HepG2 (cell line): Measurements from ENCODE around the gene TM7SF3. TPM values are rescaled to one million over a fixed set of nuclear protein-coding genes. Genes with fewer than 3 reads are reported as not detected.
A peak's percentile ranks its signal among the peaks of the same experiment; 100 is the strongest.

ENCODE experiments used
- TAF15 ChIP-seq: fragments of 200-400 bp; formaldehyde crosslinking; IDR thresholded peaks from one replicate; pipeline ENCODE4 v1.6.1; 2018; ENCODE audit warnings: mild to moderate bottlenecking, low read depth, low read length; ENCODE audit not compliant: poor library complexity, severe bottlenecking
- ZNF263 ChIP-seq: sonication (generic); formaldehyde crosslinking; IDR thresholded peaks from 2 replicates; pipeline ENCODE4 v1.4.0; 2020; ENCODE audit warnings: missing genetic modification reagents
- ZNF776 ChIP-seq: sonication (generic); formaldehyde crosslinking; IDR thresholded peaks from 2 replicates; pipeline ENCODE4 v1.4.0; 2020; ENCODE audit warnings: mild to moderate bottlenecking, missing genetic modification reagents
- polyA plus RNA-seq, 8 experiments: library from polyadenylated mRNA; depleted of rRNA in 3 of 8; stranded (reverse) in 7 of 8; unstranded in 1 of 8; fragments of >200 nt; fragmentation: Illumina TruSeq in 4 of 8; extraction: Trizol in 4 of 8; gene quantifications; 2 replicates each; pipeline versions ENCODE4 v1.2.1 to v1.2.3, GENCODE V29; 2011 to 2016; ENCODE audit warnings: low read depth in 4 of 8, missing spikeins in 1 of 8, mixed read lengths in 1 of 8; ENCODE audit not compliant: insufficient read depth in 1 of 8
- total RNA-seq, 5 experiments: library from RNA; depleted of rRNA; stranded (reverse); fragments of >200 nt; fragmentation: Illumina TruSeq; extraction: Trizol; gene quantifications; 2 replicates each; pipeline ENCODE4 v1.2.3, GENCODE V29; 2016; ENCODE audit warnings: low read depth in 1 of 5
- TF ChIP-seq, protein P1 (sequence below), 2 experiments: sonication (generic) in 1 of 2; formaldehyde crosslinking in 1 of 2; IDR thresholded peaks; 2 replicates each; pipeline versions ENCODE4 v1.6.1 to v1.9.0; 2014 to 2022; ENCODE audit warnings: antibody characterized with exemption in 1 of 2, borderline replicate concordance in 1 of 2, inconsistent platforms in 1 of 2, low read depth in 1 of 2, missing genetic modification reagents in 1 of 2
- TF ChIP-seq, protein P2 (sequence below): sonication (generic); formaldehyde crosslinking; IDR thresholded peaks from 2 replicates; pipeline ENCODE4 v1.4.0; 2020; ENCODE audit warnings: low read depth, missing genetic modification reagents
- TF ChIP-seq, protein P3 (sequence below): sonication (generic); formaldehyde crosslinking; IDR thresholded peaks from 2 replicates; pipeline ENCODE4 v1.8.0; 2022; ENCODE audit warnings: missing genetic modification reagents, mild to moderate bottlenecking, inconsistent platforms, borderline replicate concordance
- TF ChIP-seq, protein P4 (sequence below): sonication (generic); formaldehyde crosslinking; IDR thresholded peaks from 2 replicates; pipeline ENCODE4 v1.5.0; 2020; ENCODE audit warnings: mild to moderate bottlenecking, missing genetic modification reagents
- TF ChIP-seq, protein P5 (sequence below): sonication (generic); formaldehyde crosslinking; IDR thresholded peaks from 2 replicates; pipeline ENCODE4 v1.4.0; 2020; ENCODE audit warnings: missing genetic modification reagents

Gene TM7SF3
- total and polyA plus RNA-seq, 2 of the 13 experiments (the other 11 are each of a cell fraction or from before 2014, with no cell fraction given) = 116 to 142 TPM

DNA sequence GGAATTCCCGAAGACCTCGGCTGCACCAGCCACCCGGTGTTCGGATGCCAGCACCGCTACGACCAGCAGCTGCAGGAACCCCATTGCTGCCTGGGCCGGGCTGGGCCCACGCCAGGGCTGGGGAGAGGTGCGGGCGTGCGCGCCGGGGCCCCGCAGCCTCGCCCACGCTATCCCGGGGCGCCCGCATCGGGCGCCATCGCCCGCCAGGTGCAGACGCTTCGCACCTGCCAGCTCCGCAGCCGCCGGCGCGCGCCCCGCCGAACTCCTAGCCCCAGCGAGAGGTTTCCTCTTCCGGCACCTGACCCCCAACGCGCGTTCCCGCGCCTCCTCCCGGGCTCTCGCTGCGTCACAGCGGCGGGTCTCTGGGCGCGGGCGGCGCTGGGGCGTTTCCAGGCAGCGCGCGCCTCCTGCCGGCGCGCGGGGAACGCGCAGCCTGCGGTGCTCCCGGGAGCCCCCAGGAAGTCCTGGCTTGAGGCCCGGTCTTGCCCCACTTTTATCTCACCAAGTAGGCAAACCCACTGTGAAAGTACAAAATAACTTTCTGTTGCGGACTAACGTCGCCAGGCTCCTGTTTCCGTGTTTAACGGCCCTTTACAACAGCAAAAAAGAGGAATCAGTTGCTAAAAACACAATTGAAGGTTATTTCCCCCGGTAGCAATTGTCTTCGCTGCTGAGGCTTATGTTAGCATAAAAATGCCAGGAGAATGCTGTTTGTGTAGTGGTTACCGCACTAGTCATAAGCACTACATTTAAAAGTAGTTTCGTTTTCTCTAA lies at the start of gene TM7SF3 (continued):
- TF ChIP-seq, protein P1, sequence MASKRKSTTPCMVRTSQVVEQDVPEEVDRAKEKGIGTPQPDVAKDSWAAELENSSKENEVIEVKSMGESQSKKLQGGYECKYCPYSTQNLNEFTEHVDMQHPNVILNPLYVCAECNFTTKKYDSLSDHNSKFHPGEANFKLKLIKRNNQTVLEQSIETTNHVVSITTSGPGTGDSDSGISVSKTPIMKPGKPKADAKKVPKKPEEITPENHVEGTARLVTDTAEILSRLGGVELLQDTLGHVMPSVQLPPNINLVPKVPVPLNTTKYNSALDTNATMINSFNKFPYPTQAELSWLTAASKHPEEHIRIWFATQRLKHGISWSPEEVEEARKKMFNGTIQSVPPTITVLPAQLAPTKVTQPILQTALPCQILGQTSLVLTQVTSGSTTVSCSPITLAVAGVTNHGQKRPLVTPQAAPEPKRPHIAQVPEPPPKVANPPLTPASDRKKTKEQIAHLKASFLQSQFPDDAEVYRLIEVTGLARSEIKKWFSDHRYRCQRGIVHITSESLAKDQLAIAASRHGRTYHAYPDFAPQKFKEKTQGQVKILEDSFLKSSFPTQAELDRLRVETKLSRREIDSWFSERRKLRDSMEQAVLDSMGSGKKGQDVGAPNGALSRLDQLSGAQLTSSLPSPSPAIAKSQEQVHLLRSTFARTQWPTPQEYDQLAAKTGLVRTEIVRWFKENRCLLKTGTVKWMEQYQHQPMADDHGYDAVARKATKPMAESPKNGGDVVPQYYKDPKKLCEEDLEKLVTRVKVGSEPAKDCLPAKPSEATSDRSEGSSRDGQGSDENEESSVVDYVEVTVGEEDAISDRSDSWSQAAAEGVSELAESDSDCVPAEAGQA (IDR thresholded peaks at IDR 0.05; ENCODE audit: low read depth) = peak; percentile 63; the same call in 1 of the 2 replicates
- TF ChIP-seq, protein P1 (CRISPR knock-in tag; IDR thresholded peaks at IDR 0.05; ENCODE audit: borderline replicate concordance) = no peak
- TF ChIP-seq ZNF776 (CRISPR knock-in tag) = 0 out of 2 replicates have a peak, but pooled peaks have one; percentile 34
- TF ChIP-seq TAF15 = peak; percentile 56
- TF ChIP-seq, protein P2, sequence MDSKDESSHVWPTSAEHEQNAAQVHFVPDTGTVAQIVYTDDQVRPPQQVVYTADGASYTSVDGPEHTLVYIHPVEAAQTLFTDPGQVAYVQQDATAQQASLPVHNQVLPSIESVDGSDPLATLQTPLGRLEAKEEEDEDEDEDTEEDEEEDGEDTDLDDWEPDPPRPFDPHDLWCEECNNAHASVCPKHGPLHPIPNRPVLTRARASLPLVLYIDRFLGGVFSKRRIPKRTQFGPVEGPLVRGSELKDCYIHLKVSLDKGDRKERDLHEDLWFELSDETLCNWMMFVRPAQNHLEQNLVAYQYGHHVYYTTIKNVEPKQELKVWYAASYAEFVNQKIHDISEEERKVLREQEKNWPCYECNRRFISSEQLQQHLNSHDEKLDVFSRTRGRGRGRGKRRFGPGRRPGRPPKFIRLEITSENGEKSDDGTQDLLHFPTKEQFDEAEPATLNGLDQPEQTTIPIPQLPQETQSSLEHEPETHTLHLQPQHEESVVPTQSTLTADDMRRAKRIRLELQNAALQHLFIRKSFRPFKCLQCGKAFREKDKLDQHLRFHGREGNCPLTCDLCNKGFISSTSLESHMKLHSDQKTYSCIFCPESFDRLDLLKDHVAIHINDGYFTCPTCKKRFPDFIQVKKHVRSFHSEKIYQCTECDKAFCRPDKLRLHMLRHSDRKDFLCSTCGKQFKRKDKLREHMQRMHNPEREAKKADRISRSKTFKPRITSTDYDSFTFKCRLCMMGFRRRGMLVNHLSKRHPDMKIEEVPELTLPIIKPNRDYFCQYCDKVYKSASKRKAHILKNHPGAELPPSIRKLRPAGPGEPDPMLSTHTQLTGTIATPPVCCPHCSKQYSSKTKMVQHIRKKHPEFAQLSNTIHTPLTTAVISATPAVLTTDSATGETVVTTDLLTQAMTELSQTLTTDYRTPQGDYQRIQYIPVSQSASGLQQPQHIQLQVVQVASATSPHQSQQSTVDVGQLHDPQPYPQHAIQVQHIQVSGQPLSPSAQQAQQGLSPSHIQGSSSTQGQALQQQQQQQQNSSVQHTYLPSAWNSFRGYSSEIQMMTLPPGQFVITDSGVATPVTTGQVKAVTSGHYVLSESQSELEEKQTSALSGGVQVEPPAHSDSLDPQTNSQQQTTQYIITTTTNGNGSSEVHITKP (CRISPR knock-in tag) = no peak
- TF ChIP-seq, protein P3, sequence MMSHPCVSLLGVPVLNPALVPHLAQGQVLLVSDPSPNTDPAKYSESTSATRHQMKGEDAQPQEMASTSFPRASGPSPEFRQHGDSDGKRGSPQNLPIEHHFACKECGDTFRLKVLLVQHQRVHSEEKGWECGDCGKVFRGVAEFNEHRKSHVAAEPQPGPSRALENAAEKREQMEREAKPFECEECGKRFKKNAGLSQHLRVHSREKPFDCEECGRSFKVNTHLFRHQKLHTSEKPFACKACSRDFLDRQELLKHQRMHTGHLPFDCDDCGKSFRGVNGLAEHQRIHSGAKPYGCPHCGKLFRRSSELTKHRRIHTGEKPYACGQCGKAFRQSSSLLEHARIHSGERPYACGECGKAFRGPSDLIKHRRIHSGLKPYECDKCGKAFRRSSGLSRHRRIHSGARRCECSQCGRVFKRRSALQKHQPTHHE = 0 out of 2 replicates have a peak, but pooled peaks have one; percentile 30
- TF ChIP-seq, protein P4, sequence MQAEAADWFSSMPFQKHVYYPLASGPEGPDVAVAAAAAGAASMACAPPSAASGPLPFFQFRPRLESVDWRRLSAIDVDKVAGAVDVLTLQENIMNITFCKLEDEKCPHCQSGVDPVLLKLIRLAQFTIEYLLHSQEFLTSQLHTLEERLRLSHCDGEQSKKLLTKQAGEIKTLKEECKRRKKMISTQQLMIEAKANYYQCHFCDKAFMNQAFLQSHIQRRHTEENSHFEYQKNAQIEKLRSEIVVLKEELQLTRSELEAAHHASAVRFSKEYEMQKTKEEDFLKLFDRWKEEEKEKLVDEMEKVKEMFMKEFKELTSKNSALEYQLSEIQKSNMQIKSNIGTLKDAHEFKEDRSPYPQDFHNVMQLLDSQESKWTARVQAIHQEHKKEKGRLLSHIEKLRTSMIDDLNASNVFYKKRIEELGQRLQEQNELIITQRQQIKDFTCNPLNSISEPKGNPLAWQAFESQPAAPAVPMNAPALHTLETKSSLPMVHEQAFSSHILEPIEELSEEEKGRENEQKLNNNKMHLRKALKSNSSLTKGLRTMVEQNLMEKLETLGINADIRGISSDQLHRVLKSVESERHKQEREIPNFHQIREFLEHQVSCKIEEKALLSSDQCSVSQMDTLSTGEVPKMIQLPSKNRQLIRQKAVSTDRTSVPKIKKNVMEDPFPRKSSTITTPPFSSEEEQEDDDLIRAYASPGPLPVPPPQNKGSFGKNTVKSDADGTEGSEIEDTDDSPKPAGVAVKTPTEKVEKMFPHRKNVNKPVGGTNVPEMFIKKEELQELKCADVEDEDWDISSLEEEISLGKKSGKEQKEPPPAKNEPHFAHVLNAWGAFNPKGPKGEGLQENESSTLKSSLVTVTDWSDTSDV = no peak; the same call in 1 of the 2 replicates
- TF ChIP-seq ZNF263 = peak; percentile 98
- TF ChIP-seq, protein P5, sequence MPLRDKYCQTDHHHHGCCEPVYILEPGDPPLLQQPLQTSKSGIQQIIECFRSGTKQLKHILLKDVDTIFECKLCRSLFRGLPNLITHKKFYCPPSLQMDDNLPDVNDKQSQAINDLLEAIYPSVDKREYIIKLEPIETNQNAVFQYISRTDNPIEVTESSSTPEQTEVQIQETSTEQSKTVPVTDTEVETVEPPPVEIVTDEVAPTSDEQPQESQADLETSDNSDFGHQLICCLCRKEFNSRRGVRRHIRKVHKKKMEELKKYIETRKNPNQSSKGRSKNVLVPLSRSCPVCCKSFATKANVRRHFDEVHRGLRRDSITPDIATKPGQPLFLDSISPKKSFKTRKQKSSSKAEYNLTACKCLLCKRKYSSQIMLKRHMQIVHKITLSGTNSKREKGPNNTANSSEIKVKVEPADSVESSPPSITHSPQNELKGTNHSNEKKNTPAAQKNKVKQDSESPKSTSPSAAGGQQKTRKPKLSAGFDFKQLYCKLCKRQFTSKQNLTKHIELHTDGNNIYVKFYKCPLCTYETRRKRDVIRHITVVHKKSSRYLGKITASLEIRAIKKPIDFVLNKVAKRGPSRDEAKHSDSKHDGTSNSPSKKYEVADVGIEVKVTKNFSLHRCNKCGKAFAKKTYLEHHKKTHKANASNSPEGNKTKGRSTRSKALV (CRISPR knock-in tag) = no peak
